CD4-positive, alpha-beta memory T cell (primary cell): ENCODE data around the gene EGFL6. TPM values are rescaled to one million over a fixed set of nuclear protein-coding genes. Genes with fewer than 3 reads are reported as not detected.
A peak's percentile ranks its signal among the peaks of the same experiment; 100 is the strongest.
"Not testable (repeated sequence)": the region's sequence is repeated elsewhere in the genome, so short reads cannot be mapped to it uniquely, and the experiment has no call there.

Source experiments
- CTCF ChIA-PET: fragments of 350-600 bp; sonication (Branson Sonifier 250); formaldehyde crosslinking; loops from one replicate; lab custom pipeline; 2021; ENCODE audit warnings: inconsistent platforms; ENCODE audit not compliant: partially characterized antibody; lab: Charles Lee
- POLR2A ChIA-PET: fragments of 350-600 bp; sonication (Branson Sonifier 250); formaldehyde crosslinking; loops from one replicate; lab custom pipeline; 2021; ENCODE audit not compliant: partially characterized antibody; lab: Charles Lee
- DNase-seq, 5 donors: peaks; one replicate each; pipeline versions ENCODE4 v3.0.0 to v3.0.0-alpha.2; 2020 to 2022; ENCODE audit warnings: mixed read lengths in 1 of 5
- H3K27ac ChIP-seq: one replicate; pipeline ENCODE4 v1.7.0; 2013; ENCODE audit warnings: low read depth, low read length
- H3K27me3 ChIP-seq: 2 replicates; pipeline ENCODE4 v1.7.0; 2013; ENCODE audit warnings: mild to moderate bottlenecking, low read length, moderate library complexity; ENCODE audit not compliant: insufficient read depth
- H3K36me3 ChIP-seq: 2 replicates; pipeline ENCODE4 v1.7.0; 2013; ENCODE audit warnings: mild to moderate bottlenecking, low read length, moderate library complexity; ENCODE audit not compliant: insufficient read depth
- H3K4me1 ChIP-seq: 2 replicates; pipeline ENCODE4 v1.7.0; 2013; ENCODE audit warnings: mild to moderate bottlenecking, low read length, moderate library complexity; ENCODE audit not compliant: insufficient read depth
- H3K4me3 ChIP-seq, 2 donors: one replicate each; pipeline ENCODE4 v1.7.0; 2013; ENCODE audit warnings: low read length in 2 of 2, mild to moderate bottlenecking in 1 of 2
- H3K9me3 ChIP-seq, 2 donors: one replicate each; pipeline ENCODE4 v1.7.0; 2013; ENCODE audit warnings: low read length in 2 of 2, control low read depth in 1 of 2; ENCODE audit not compliant: control insufficient read depth in 1 of 2
- H3K27ac Mint-ChIP-seq, 7 donors: one replicate each; pipeline ENCODE4 v1.8.0; 2020 to 2021; ENCODE audit warnings: mixed read lengths in 7 of 7, mild to moderate bottlenecking in 6 of 7, inconsistent platforms in 3 of 7, moderate library complexity in 3 of 7
- H3K27me3 Mint-ChIP-seq, 2 donors: one replicate each; pipeline ENCODE4 v1.8.0; 2020 to 2021; ENCODE audit warnings: mixed read lengths in 2 of 2
- H3K36me3 Mint-ChIP-seq, 2 donors: one replicate each; pipeline ENCODE4 v1.8.0; 2020 to 2021; ENCODE audit warnings: mixed read lengths in 2 of 2, inconsistent platforms in 1 of 2, mild to moderate bottlenecking in 1 of 2
- H3K4me1 Mint-ChIP-seq, 4 donors: one replicate each; pipeline ENCODE4 v1.8.0; 2020 to 2021; ENCODE audit warnings: mixed read lengths in 4 of 4, mild to moderate bottlenecking in 1 of 4
- H3K4me3 Mint-ChIP-seq, 8 donors: one replicate each; pipeline ENCODE4 v1.8.0; 2020 to 2021; ENCODE audit warnings: mixed read lengths in 8 of 8, mild to moderate bottlenecking in 7 of 8, moderate library complexity in 6 of 8, inconsistent platforms in 3 of 8
- H3K9me3 Mint-ChIP-seq, 8 donors: one replicate each; pipeline ENCODE4 v1.8.0; 2020 to 2021; ENCODE audit warnings: mixed read lengths in 8 of 8, mild to moderate bottlenecking in 5 of 8, inconsistent platforms in 3 of 8, moderate library complexity in 1 of 8
- intact Hi-C: fragments of 100-400 bp; cut with micrococcal nuclease; formaldehyde crosslinking; loops from one replicate; pipeline ENCODE4 v1.15.1; 2023
- polyA plus RNA-seq, 2 donors: library from polyadenylated mRNA; unstranded; fragments of 300-500 nt; fragmentation: Illumina TruSeq; gene quantifications; one replicate each; pipeline ENCODE4 v1.2.3, GENCODE V29; 2021
- total RNA-seq, 2 experiments: library from RNA; stranded (reverse); gene quantifications; one replicate each; pipeline ENCODE4 v1.2.3, GENCODE V29; 2021

Gene EGFL6
- total and polyA plus RNA-seq, 4 experiments from 2014 or later = not detected

GRCh38 chrX:13641684-13642083, 72.3 kb downstream of the EGFL6 start:
- intact Hi-C loops = loop anchor here (10.0 kb wide), 1 partner anchor 827 kb away; no protein-coding TSS in a partner anchor
- peaks cover 0 to 15% (median 12%) of the 10 kb centered on the region in 8 donors for H3K9me3 Mint-ChIP-seq
- H3K4me1 ChIP-seq, H3K27ac ChIP-seq, H3K27me3 ChIP-seq, H3K36me3 Mint-ChIP-seq, POLR2A ChIA-PET, H3K27ac Mint-ChIP-seq, DNase-seq, CTCF ChIA-PET, H3K4me3 ChIP-seq, H3K36me3 ChIP-seq, H3K4me1 Mint-ChIP-seq, H3K27me3 Mint-ChIP-seq, H3K9me3 ChIP-seq, H3K4me3 Mint-ChIP-seq: not testable (repeated sequence)

- no peaks in the 10 kb centered on the region for H3K36me3 Mint-ChIP-seq
- peaks cover 4 to 16% (median 8%) of the 10 kb centered on the region in 4 donors for H3K4me1 Mint-ChIP-seq
- Histone ChIP-seq H3K9me3 (no peaks in the 10 kb centered on the region), H3K27me3 (no peaks in the 10 kb centered on the region), H3K4me3 (no peak overlapping the region), H3K4me1 (peaks cover 10% of the 10 kb centered on the region), H3K36me3 (no peaks in the 10 kb centered on the region), H3K27ac (no peak overlapping the region)
- H3K27me3 Mint-ChIP-seq = no peaks in the 10 kb centered on the region
- ChIA-PET POLR2A (interaction anchor here (0.9 kb wide), 1 partner anchor 89 kb away, joined by 3 read pairs; no protein-coding TSS in a partner anchor), CTCF (interaction anchor here (0.7 to 3.1 kb wide), 7 partner anchors 89 to 833 kb away, joined by 3 to 15 read pairs (median 4); partner anchors contain the start of genes OFD1 and TRAPPC2)
- intact Hi-C loops = loop anchor here (1.0 to 10.0 kb wide), 3 partner anchors 139 to 831 kb away; no protein-coding TSS in a partner anchor
- H3K27ac Mint-ChIP-seq = peak overlapping the region in 1 of 7 donors; percentile 32
- no peak for DNase-seq
- no peak overlapping the region for H3K4me3 Mint-ChIP-seq
- H3K9me3 Mint-ChIP-seq = peaks cover 0 to 3% (median 0%) of the 10 kb centered on the region in 8 donors
These were observed 76.2 kb downstream of the EGFL6 start for GRCh38 chrX:13645464-13646153.

GRCh38 chrX:13646154-13646549, 76.8 kb downstream of the EGFL6 start:
- DNase-seq = no peak
- Mint-ChIP-seq H3K4me1 (peaks cover 4 to 16% (median 8%) of the 10 kb centered on the region in 4 donors), H3K4me3 (peak overlapping the region in 1 of 8 donors; percentile 9), H3K27ac (peak overlapping the region in 2 of 7 donors; percentile 32 to 57), H3K27me3 (no peaks in the 10 kb centered on the region), H3K9me3 (peaks cover 0 to 3% (median 0%) of the 10 kb centered on the region in 8 donors), H3K36me3 (no peaks in the 10 kb centered on the region)
- H3K27me3 ChIP-seq = no peaks in the 10 kb centered on the region
- CTCF ChIA-PET = interaction anchor here (0.7 to 3.1 kb wide), 6 partner anchors 88 to 834 kb away, joined by 3 to 15 read pairs (median 4); partner anchors contain the start of genes OFD1 and TRAPPC2
- no peak overlapping the region for H3K27ac ChIP-seq
- no peak overlapping the region for H3K4me3 ChIP-seq
- intact Hi-C loops = loop anchor here (1.0 to 10.0 kb wide), 3 partner anchors 140 to 831 kb away; no protein-coding TSS in a partner anchor
- peaks cover 10% of the 10 kb centered on the region for H3K4me1 ChIP-seq
- POLR2A ChIA-PET = interaction anchor here (0.9 kb wide), 1 partner anchor 89 kb away, joined by 3 read pairs; no protein-coding TSS in a partner anchor
- H3K9me3 ChIP-seq = no peaks in the 10 kb centered on the region
- no peaks in the 10 kb centered on the region for H3K36me3 ChIP-seq

- H3K27me3 Mint-ChIP-seq = no peaks in the 10 kb centered on the region
- intact Hi-C loops = loop anchor here (5.0 to 10.0 kb wide), 2 partner anchors 700 to 833 kb away; no protein-coding TSS in a partner anchor
- H3K27ac Mint-ChIP-seq = peak overlapping the region; percentile 24 to 94 (median 88)
- peaks cover 8 to 25% (median 16%) of the 10 kb centered on the region in 4 donors for H3K4me1 Mint-ChIP-seq
- peak overlapping the region in 7 of 8 donors; percentile 46 to 67 (median 60) for H3K4me3 Mint-ChIP-seq
- no peaks in the 10 kb centered on the region for H3K36me3 Mint-ChIP-seq
- no peak overlapping the region for H3K27ac ChIP-seq
- no peaks in the 10 kb centered on the region for H3K9me3 ChIP-seq
- peak in 4 of 5 donors; percentile 38 to 81 (median 60) for DNase-seq
- H3K4me1 ChIP-seq = peaks cover 17% of the 10 kb centered on the region
- H3K9me3 Mint-ChIP-seq = peaks cover 0 to 3% (median 0%) of the 10 kb centered on the region in 8 donors
- ChIA-PET POLR2A (no interaction called here), CTCF (no interaction called here)
- no peaks in the 10 kb centered on the region for H3K27me3 ChIP-seq
- no peaks in the 10 kb centered on the region for H3K36me3 ChIP-seq
- H3K4me3 ChIP-seq = no peak overlapping the region
These were observed 78.4 kb downstream of the EGFL6 start for GRCh38 chrX:13647709-13648212.

- H3K27ac Mint-ChIP-seq = peak overlapping the region in 4 of 7 donors; percentile 81 to 94 (median 91)
- not testable (repeated sequence) for H3K27ac ChIP-seq, H3K4me3 ChIP-seq, DNase-seq, H3K27me3 Mint-ChIP-seq, H3K27me3 ChIP-seq, H3K9me3 Mint-ChIP-seq, H3K9me3 ChIP-seq, H3K36me3 Mint-ChIP-seq, H3K36me3 ChIP-seq
- intact Hi-C loops = loop anchor here (5.0 to 10.0 kb wide), 2 partner anchors 701 to 834 kb away; no protein-coding TSS in a partner anchor
- peaks cover 17% of the 10 kb centered on the region for H3K4me1 ChIP-seq
- POLR2A ChIA-PET = interaction anchor here (1.2 kb wide), 1 partner anchor 41 kb away, joined by 3 read pairs; the partner anchor contains the start of gene RAB9A
- CTCF ChIA-PET = interaction anchor here (0.7 kb wide), 1 partner anchor 1705 kb away, joined by 4 read pairs; no protein-coding TSS in a partner anchor
- peak overlapping the region in 1 of 8 donors; percentile 67 for H3K4me3 Mint-ChIP-seq
- peaks cover 8 to 27% (median 18%) of the 10 kb centered on the region in 4 donors for H3K4me1 Mint-ChIP-seq
These were observed 78.9 kb downstream of the EGFL6 start for GRCh38 chrX:13648336-13648735.

- peaks cover 11 to 35% (median 21%) of the 10 kb centered on the region in 4 donors for H3K4me1 Mint-ChIP-seq
- H3K4me3 ChIP-seq = no peak overlapping the region
- no peak overlapping the region for H3K4me3 Mint-ChIP-seq
- no peaks in the 10 kb centered on the region for H3K27me3 Mint-ChIP-seq
- CTCF ChIA-PET = interaction anchor here (0.6 kb wide), 1 partner anchor 137 kb away, joined by 3 read pairs; no protein-coding TSS in a partner anchor
- POLR2A ChIA-PET = interaction anchor here (1.7 kb wide), 1 partner anchor 678 kb away, joined by 4 read pairs; no protein-coding TSS in a partner anchor
- H3K9me3 ChIP-seq = no peaks in the 10 kb centered on the region
- H3K36me3 ChIP-seq = no peaks in the 10 kb centered on the region
- intact Hi-C loops = loop anchor here (5.0 to 10.0 kb wide), 3 partner anchors 558 to 835 kb away; no protein-coding TSS in a partner anchor
- DNase-seq = no peak
- H3K9me3 Mint-ChIP-seq = peaks cover 0 to 3% (median 0%) of the 10 kb centered on the region in 8 donors
- H3K4me1 ChIP-seq = peaks cover 28% of the 10 kb centered on the region
- no peak overlapping the region for H3K27ac Mint-ChIP-seq
- H3K27me3 ChIP-seq = no peaks in the 10 kb centered on the region
- peaks cover under 1 to 3% of the 10 kb centered on the region in 2 donors for H3K36me3 Mint-ChIP-seq
- H3K27ac ChIP-seq = no peak overlapping the region
These were observed 80.4 kb downstream of the EGFL6 start for GRCh38 chrX:13649838-13650237.
